Endodermal cell (in vitro differentiated cells): ENCODE measurements around the gene ZNF319. TPM values are rescaled to one million over a fixed set of nuclear protein-coding genes. Genes with fewer than 3 reads are reported as not detected.

Experiments
- DNase-seq: peaks from one replicate; pipeline ENCODE4 v3.0.0-alpha.2; 2017
- H3K27ac ChIP-seq: 2 replicates; pipeline ENCODE4 v1.5.1; 2013; ENCODE audit warnings: mild to moderate bottlenecking, low read depth, low read length, moderate library complexity
- H3K27me3 ChIP-seq: 2 replicates; pipeline ENCODE4 v1.6.1; 2013; ENCODE audit warnings: mild to moderate bottlenecking, low read length, moderate library complexity; ENCODE audit not compliant: insufficient read depth, control insufficient read depth, poor library complexity, severe bottlenecking
- H3K36me3 ChIP-seq: 2 replicates; pipeline ENCODE4 v1.7.0; 2013; ENCODE audit warnings: mild to moderate bottlenecking, low read length, moderate library complexity; ENCODE audit not compliant: control insufficient read depth, insufficient read depth
- H3K4me1 ChIP-seq: one replicate; pipeline ENCODE4 v1.7.0; 2013; ENCODE audit warnings: low read length; ENCODE audit not compliant: control insufficient read depth, insufficient read depth
- H3K4me3 ChIP-seq: 2 replicates; pipeline ENCODE4 v1.5.1; 2013; ENCODE audit warnings: mild to moderate bottlenecking, low read length, moderate library complexity
- H3K9ac ChIP-seq: 2 replicates; pipeline ENCODE4 v1.6.1; 2013; ENCODE audit warnings: mild to moderate bottlenecking, low read length, moderate library complexity; ENCODE audit not compliant: poor library complexity, severe bottlenecking; ENCODE audit errors: extremely low read depth
- H3K9me3 ChIP-seq: 2 replicates; pipeline ENCODE4 v1.6.1; 2013; ENCODE audit warnings: mild to moderate bottlenecking, low read length, moderate library complexity; ENCODE audit not compliant: control insufficient read depth
- H3K27ac Mint-ChIP-seq: 2 replicates; pipeline ENCODE4 v1.8.0; 2020; ENCODE audit warnings: mixed read lengths
- H3K27me3 Mint-ChIP-seq: 2 replicates; pipeline ENCODE4 v1.8.0; 2021; ENCODE audit warnings: mild to moderate bottlenecking, mixed read lengths; ENCODE audit not compliant: insufficient read depth
- H3K36me3 Mint-ChIP-seq: 2 replicates; pipeline ENCODE4 v1.8.0; 2020; ENCODE audit warnings: low read depth, mixed read lengths
- H3K4me1 Mint-ChIP-seq: 2 replicates; pipeline ENCODE4 v1.8.0; 2020; ENCODE audit warnings: mixed read lengths
- H3K4me3 Mint-ChIP-seq: 2 replicates; pipeline ENCODE4 v1.8.0; 2020; ENCODE audit warnings: mild to moderate bottlenecking, moderate library complexity, mixed read lengths
- H3K9me3 Mint-ChIP-seq: 2 replicates; pipeline ENCODE4 v1.8.0; 2020; ENCODE audit warnings: mild to moderate bottlenecking, mixed read lengths
- WGBS, 2 experiments: methylation state at CpG; one replicate each; pipeline versions ENCODE4 v1.1.5 to v1.1.7; 2013; ENCODE audit warnings: missing lambda C conversion rate in 2 of 2, mixed read lengths in 1 of 2; ENCODE audit not compliant: insufficient coverage in 1 of 2, insufficient read length in 1 of 2; 5-methylcytosine and 5-hydroxymethylcytosine counted together
- total RNA-seq, 2 donors: library from RNA; stranded (reverse); fragmentation: NEBNext Ultra II Directional in 1 of 2; extraction: Animal tissue kit (Norgen Biotek cat#: 25700) in 1 of 2; gene quantifications; 2 replicates in 1 of 2; 3 replicates in 1 of 2; pipeline ENCODE4 v1.2.1, GENCODE V29; 2021
- TF ChIP-seq, protein P1 (sequence below): fragments of 200-600 bp; sonication (generic); conservative IDR thresholded peaks from 2 replicates; pipeline ENCODE4 v1.5.0; 2021; ENCODE audit warnings: antibody characterized with exemption, mild to moderate bottlenecking

The ZNF319 gene
- total RNA-seq, 2 donors from 2014 or later, result 9.8 to 10.8 TPM

DNA sequence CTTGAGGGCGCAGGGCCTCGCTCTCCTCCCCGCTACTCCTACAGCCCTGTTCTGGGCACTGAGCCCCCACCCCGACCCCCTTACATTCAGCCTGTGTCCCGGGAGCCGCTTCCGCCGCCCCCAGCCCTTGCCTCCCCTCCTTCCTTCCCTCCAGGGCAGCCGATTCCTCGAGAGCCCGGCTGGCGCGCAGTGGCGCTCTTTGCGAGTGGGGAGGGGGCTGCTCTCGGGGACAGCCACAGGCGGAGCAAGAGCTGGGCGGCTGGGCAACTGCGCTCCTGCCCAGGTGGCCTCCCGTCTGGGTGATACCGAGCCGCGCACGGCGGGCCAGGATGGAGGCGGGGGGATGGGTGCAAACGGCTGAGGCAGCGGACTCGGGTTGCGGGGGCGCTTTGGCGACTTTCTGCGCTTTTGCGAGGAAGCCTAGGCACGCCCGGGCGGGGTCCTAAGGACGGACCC is 26.3 kb upstream of the ZNF319 start:
- Histone ChIP-seq H3K9ac (peak overlapping the region; percentile 63), H3K4me1 (peaks cover 25% of the 10 kb centered on the region), H3K27ac (no peak overlapping the region), H3K9me3 (no peaks in the 10 kb centered on the region), H3K4me3 (peak overlapping the region; percentile 85), H3K27me3 (no peaks in the 10 kb centered on the region), H3K36me3 (peaks cover 15% of the 10 kb centered on the region)
- H3K36me3 Mint-ChIP-seq, result peaks cover 8% of the 10 kb centered on the region
- peaks cover 57% of the 10 kb centered on the region for H3K4me1 Mint-ChIP-seq
- WGBS, 2 experiments, result 0% methylated on average over 15 to 38 of the region's 38 CpGs
- H3K4me3 Mint-ChIP-seq, result peak overlapping the region; percentile 76
- TF ChIP-seq, protein P1, sequence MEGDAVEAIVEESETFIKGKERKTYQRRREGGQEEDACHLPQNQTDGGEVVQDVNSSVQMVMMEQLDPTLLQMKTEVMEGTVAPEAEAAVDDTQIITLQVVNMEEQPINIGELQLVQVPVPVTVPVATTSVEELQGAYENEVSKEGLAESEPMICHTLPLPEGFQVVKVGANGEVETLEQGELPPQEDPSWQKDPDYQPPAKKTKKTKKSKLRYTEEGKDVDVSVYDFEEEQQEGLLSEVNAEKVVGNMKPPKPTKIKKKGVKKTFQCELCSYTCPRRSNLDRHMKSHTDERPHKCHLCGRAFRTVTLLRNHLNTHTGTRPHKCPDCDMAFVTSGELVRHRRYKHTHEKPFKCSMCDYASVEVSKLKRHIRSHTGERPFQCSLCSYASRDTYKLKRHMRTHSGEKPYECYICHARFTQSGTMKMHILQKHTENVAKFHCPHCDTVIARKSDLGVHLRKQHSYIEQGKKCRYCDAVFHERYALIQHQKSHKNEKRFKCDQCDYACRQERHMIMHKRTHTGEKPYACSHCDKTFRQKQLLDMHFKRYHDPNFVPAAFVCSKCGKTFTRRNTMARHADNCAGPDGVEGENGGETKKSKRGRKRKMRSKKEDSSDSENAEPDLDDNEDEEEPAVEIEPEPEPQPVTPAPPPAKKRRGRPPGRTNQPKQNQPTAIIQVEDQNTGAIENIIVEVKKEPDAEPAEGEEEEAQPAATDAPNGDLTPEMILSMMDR, result no peak
- H3K27ac Mint-ChIP-seq, result no peak overlapping the region
- DNase-seq, result peak; percentile 77
- no peaks in the 10 kb centered on the region for H3K27me3 Mint-ChIP-seq
- H3K9me3 Mint-ChIP-seq, result no peaks in the 10 kb centered on the region

DNA sequence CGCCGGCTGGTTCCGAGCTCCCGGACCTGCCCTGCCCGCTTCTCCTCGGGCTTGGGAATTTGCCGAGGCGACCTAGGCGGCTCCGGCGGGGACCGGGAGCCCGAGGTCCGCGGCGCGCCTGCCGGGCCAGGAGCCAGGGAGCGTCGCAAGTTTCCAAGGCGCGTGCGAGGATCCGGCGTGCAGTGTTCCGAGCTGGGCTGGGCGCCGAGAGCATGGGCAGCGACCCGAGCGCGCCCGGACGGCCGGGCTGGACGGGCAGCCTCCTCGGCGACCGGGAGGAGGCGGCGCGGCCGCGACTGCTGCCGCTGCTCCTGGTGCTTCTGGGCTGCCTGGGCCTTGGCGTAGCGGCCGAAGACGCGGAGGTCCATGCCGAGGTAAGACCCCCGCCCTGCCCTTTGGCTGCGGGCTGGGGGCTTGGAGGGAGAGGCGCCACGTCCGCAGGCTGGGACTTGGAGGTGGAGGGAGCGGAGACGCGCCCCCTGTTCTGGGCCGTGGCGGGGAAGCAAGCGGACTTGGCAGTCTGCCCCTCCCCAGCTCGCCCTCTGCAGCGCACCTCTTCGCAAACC is 25.8 kb upstream of the ZNF319 start:
- H3K9me3 Mint-ChIP-seq, result no peaks in the 10 kb centered on the region
- peak overlapping the region; percentile 85 for H3K4me3 ChIP-seq

DNA sequence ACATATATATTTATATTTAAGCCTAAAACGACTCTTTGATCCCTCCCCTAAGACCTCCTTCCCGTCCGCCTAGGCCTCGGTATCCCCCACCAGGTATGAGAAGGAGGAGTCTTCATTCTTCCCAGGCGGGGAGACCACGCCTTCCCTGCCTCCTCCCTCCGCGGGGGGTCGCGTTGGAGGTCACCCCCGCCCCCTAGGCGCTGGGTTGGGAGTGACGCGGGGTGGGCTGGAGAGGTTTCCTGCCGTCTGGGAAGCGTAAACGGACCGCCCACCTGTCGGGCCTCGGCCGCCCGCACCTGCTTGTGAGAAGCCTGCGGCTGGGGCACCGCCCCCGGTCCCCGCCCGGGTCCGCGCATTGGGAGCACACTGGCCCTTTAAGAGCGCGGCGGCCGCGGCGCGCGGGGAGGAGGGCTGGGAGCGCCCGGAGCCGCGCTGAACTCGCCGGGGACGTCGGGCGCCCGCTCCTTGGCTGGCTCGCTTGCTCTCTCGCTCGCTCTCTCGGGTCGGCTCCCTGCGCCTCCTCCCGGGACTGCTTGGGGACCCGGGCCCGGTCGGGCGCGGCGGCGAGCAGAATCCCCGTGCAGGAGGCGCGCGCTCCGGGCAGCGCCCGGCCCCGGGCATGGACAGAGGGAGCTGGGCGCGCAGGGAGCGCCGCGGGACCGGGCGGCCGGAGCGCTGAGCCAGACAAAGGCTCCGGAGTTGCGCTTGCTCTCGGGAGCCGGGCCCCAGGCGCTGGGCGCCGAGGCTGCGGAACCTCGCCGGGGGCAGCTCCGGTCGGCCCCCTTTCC is 25.1 kb upstream of the ZNF319 start, which contains the start of gene MMP15:
TSS of gene MMP15 (plus strand) at position 404 of the 788 bp plus-strand sequence. CDS start 597 bp downstream, outside the sequence.
- Mint-ChIP-seq H3K36me3 (peaks cover 11% of the 10 kb centered on the region), H3K27me3 (no peaks in the 10 kb centered on the region), H3K4me1 (peaks cover 54% of the 10 kb centered on the region), H3K4me3 (peak within 1 kb of the TSS; percentile 76), H3K27ac (peak within 1 kb of the TSS; percentile 96), H3K9me3 (no peaks in the 10 kb centered on the region)
- Histone ChIP-seq H3K27me3 (no peaks in the 10 kb centered on the region), H3K27ac (no peak within 1 kb of the TSS), H3K4me1 (peaks cover 25% of the 10 kb centered on the region), H3K4me3 (peak within 1 kb of the TSS; percentile 85), H3K9me3 (no peaks in the 10 kb centered on the region), H3K36me3 (peaks cover 26% of the 10 kb centered on the region), H3K9ac (peak within 1 kb of the TSS; percentile 63)
- 0% methylated on average over 35 to 87 of the region's 90 CpGs for WGBS, 2 experiments
- DNase-seq, result peak; percentile 99
- TF ChIP-seq, protein P1, result no peak

More for the DNA sequence above, 25.8 kb upstream of the ZNF319 start:
- peak; percentile 78 for DNase-seq
- Mint-ChIP-seq H3K36me3 (peaks cover 8% of the 10 kb centered on the region), H3K4me1 (peaks cover 54% of the 10 kb centered on the region), H3K27me3 (no peaks in the 10 kb centered on the region), H3K4me3 (peak overlapping the region; percentile 76), H3K27ac (no peak overlapping the region)
- TF ChIP-seq, protein P1, result peak; percentile 28
- no peaks in the 10 kb centered on the region for H3K27me3 ChIP-seq
- no peak overlapping the region for H3K27ac ChIP-seq
- H3K9me3 ChIP-seq, result no peaks in the 10 kb centered on the region
- H3K9ac ChIP-seq, result peak overlapping the region; percentile 63
- H3K36me3 ChIP-seq, result peaks cover 20% of the 10 kb centered on the region
- peaks cover 25% of the 10 kb centered on the region for H3K4me1 ChIP-seq
- WGBS, 2 experiments, result 0% methylated on average over 6 to 65 of the region's 65 CpGs
